NB4 (cell line): Measurements from ENCODE around the gene ARL6IP5.

Experiments used
- CTCF ChIP-seq: IDR thresholded peaks from one replicate; pipeline ENCODE4 v1.5.1; 2012; ENCODE audit warnings: low read depth, low read length
- POLR2A ChIP-seq: IDR thresholded peaks from 2 replicates; pipeline ENCODE4 v1.6.1; 2011; ENCODE audit warnings: mild to moderate bottlenecking; ENCODE audit not compliant: insufficient read length; ENCODE audit errors: extremely low read depth

GRCh38 chr3:69137005-69137404 lies 52.3 kb downstream of the ARL6IP5 start:
- no peak for TF ChIP-seq CTCF
- no peak for TF ChIP-seq POLR2A
